Urinary bladder (tissue), 4 donors: Measurements from ENCODE around the gene SPPL3. TPM values are rescaled to one million over a fixed set of nuclear protein-coding genes. Genes with fewer than 3 reads are reported as not detected.

ENCODE experiments used
- DNase-seq: peaks from one replicate; pipeline ENCODE4 v3.0.0-alpha.2; 2015; ENCODE audit errors: extremely low spot score
- H3K27ac ChIP-seq: one replicate; pipeline ENCODE4 v1.5.1; 2013; ENCODE audit warnings: low read depth, mild to moderate bottlenecking, moderate library complexity
- H3K36me3 ChIP-seq: one replicate; pipeline ENCODE4 v1.6.1; 2013; ENCODE audit warnings: mild to moderate bottlenecking, moderate library complexity; ENCODE audit not compliant: insufficient read depth
- H3K4me1 ChIP-seq: one replicate; pipeline ENCODE4 v1.6.1; 2013; ENCODE audit warnings: mild to moderate bottlenecking, moderate library complexity; ENCODE audit not compliant: insufficient read depth
- H3K4me3 ChIP-seq: one replicate; pipeline ENCODE4 v1.5.1; 2013; ENCODE audit warnings: low read depth, low read length
- WGBS: extraction: QIAGEN DNeasy Blood & Tissue Kit; methylation state at CpG from one replicate; pipeline ENCODE4 v1.1.7; 2013; 5-methylcytosine and 5-hydroxymethylcytosine counted together
- polyA plus RNA-seq: library from polyadenylated mRNA; stranded (reverse); fragments of 200-250 nt; gene quantifications from one replicate; pipeline ENCODE4 v1.2.3, GENCODE V29; 2013
- total RNA-seq: library from RNA; depleted of rRNA; stranded (reverse); fragments of >200 nt; gene quantifications from one replicate; pipeline ENCODE4 v1.2.3, GENCODE V29; 2014
- donor health status: healthy with polysubstance abuse.
- donor health status: healthy.

Gene SPPL3
- total and polyA plus RNA-seq, 2 donors, result 30.5 to 40.4 TPM

DNA sequence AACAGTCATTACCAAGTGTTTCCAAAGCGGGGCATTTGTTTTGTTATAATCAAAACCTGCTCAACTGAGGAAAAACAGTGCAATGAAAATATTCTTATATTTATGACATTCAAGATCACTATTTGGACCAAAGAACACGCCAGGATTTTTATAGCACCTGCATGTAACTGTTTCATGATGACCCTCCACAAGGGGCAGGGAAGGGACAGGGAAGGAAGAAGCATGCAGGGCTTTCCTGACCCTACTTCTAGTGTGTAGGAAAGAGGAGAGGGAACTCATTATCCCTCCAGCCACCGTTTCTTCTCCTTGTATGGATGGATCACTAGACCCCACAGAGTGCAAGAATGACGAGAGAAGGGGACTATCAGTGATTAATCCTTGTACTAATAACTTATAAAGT, 49.4 kb downstream of the SPPL3 start:
- WGBS, result 76% methylated on average over 4 of the region's 4 CpGs
- Histone ChIP-seq H3K36me3 (no peaks in the 10 kb centered on the region), H3K4me3 (no peak overlapping the region), H3K27ac (no peak overlapping the region), H3K4me1 (peaks cover 2% of the 10 kb centered on the region)
- DNase-seq, result no peak

DNA sequence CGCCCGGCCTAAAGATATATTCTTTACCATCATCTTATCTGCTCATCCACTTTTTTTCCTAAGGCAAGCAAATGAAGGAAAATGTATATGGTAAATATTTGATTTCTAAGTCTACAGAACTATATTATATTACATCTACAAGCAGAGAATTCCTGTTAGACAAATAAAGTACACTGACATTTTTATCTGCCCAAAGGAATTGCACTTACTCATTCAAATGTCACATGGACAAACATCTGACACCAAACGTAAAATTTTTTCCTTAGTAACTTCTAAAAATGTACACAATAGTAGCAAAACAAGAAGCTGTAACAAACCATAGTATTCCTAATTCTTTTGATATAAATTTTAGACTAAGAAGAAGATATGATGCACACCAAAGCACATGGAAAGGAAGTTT, 51.0 kb downstream of the SPPL3 start:
- WGBS, result 75% methylated on average over 3 of the region's 3 CpGs
- no peaks in the 10 kb centered on the region for H3K36me3 ChIP-seq
- H3K4me3 ChIP-seq, result no peak overlapping the region
- H3K4me1 ChIP-seq, result peaks cover 2% of the 10 kb centered on the region
- no peak for DNase-seq
- H3K27ac ChIP-seq, result no peak overlapping the region

- no peak for DNase-seq
- 73% methylated on average over 4 of the region's 4 CpGs for WGBS
- no peak overlapping the region for H3K27ac ChIP-seq
- H3K36me3 ChIP-seq, result no peaks in the 10 kb centered on the region
- no peak overlapping the region for H3K4me3 ChIP-seq
- H3K4me1 ChIP-seq, result peaks cover 2% of the 10 kb centered on the region
These were observed 52.2 kb downstream of the SPPL3 start for GRCh38 chr12:120851944-120852343.

- Histone ChIP-seq H3K27ac (no peak overlapping the region), H3K4me1 (no peaks in the 10 kb centered on the region), H3K36me3 (no peaks in the 10 kb centered on the region), H3K4me3 (no peak overlapping the region)
- DNase-seq, result no peak
- WGBS, result 89% methylated on average over 7 of the region's 7 CpGs
These were observed 52.7 kb downstream of the SPPL3 start for GRCh38 chr12:120851444-120851843.

DNA sequence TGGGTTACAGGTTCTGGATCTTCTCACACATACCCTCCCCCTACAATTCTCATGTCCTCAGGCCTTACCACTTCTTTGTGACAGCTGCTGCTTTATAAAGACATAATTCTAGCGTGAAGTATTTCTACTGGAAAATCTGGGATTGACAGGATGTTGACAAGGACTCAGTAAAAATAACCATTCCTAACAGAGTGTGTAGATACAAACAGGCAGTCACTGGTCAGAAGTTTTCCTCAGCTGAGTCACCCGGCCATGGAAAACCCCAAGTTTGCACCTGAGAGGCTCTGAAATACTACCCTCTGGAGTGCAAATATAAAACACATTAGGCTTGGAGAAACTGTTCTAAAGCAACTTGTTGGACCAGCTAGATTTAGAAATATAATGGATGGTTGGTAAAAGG, 54.4 kb downstream of the SPPL3 start:
- Histone ChIP-seq H3K36me3 (no peaks in the 10 kb centered on the region), H3K4me3 (no peak overlapping the region), H3K4me1 (no peaks in the 10 kb centered on the region), H3K27ac (peak overlapping the region; percentile 32)
- no peak for DNase-seq
- WGBS, result 49% methylated on average over 2 of the region's 2 CpGs

- H3K36me3 ChIP-seq, result no peaks in the 10 kb centered on the region
- WGBS, result 48% methylated on average over 3 of the region's 3 CpGs
- no peak for DNase-seq
- H3K4me1 ChIP-seq, result no peaks in the 10 kb centered on the region
- H3K27ac ChIP-seq, result no peak overlapping the region
- no peak overlapping the region for H3K4me3 ChIP-seq
These were observed 56.3 kb downstream of the SPPL3 start for GRCh38 chr12:120847814-120848213.

DNA sequence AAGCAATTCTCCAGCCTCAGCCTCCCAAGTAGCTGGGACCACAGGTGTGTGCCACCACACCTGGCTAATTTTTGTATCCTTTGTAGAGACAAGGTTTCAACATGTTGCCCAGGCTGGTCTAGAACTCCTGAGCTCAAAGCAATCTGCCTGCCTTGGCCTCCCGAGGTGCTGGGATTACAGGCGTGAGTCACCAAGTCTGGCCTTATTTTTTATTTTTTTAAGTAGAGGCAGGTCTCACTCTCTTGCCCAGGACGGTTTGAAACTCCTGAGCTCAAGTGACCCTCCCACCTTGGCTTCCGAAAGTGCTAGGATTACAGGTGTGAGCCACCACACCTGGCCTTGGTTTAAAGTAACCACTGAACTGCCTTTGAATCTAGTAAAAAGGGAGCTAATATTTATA, 56.8 kb downstream of the SPPL3 start:
- Histone ChIP-seq H3K36me3 (no peaks in the 10 kb centered on the region), H3K4me1 (no peaks in the 10 kb centered on the region), H3K27ac (no peak overlapping the region), H3K4me3 (no peak overlapping the region)
- WGBS, result 63% methylated on average over 4 of the region's 4 CpGs
- DNase-seq, result no peak

GRCh38 chr12:120846721-120847120, 57.4 kb downstream of the SPPL3 start:
- no peak for DNase-seq
- Histone ChIP-seq H3K36me3 (no peaks in the 10 kb centered on the region), H3K27ac (no peak overlapping the region), H3K4me1 (no peaks in the 10 kb centered on the region), H3K4me3 (no peak overlapping the region)

DNA sequence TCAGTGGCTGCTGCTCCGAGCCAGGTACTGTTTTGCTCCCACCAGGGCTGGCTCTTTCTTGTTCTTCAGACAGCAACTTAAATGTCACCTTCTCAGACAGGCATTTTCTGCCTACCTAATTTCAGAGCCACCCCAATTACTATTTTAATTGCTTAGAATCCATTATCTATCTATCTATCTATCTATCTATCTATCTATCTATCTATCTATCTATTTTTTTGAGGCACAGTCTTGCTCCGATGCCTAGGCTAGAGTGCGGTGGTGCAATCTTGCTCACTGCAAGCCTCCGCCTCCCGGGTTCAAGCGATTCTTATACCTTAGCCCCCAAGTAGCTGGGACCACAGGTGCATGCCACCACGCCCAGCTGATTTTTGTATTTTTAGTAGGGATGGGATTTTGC, 58.5 kb downstream of the SPPL3 start:
- WGBS, result 97% methylated on average over 7 of the region's 7 CpGs
- H3K27ac ChIP-seq, result no peak overlapping the region
- no peak for DNase-seq
- H3K4me1 ChIP-seq, result no peaks in the 10 kb centered on the region
- H3K36me3 ChIP-seq, result no peaks in the 10 kb centered on the region
- H3K4me3 ChIP-seq, result no peak overlapping the region

DNA sequence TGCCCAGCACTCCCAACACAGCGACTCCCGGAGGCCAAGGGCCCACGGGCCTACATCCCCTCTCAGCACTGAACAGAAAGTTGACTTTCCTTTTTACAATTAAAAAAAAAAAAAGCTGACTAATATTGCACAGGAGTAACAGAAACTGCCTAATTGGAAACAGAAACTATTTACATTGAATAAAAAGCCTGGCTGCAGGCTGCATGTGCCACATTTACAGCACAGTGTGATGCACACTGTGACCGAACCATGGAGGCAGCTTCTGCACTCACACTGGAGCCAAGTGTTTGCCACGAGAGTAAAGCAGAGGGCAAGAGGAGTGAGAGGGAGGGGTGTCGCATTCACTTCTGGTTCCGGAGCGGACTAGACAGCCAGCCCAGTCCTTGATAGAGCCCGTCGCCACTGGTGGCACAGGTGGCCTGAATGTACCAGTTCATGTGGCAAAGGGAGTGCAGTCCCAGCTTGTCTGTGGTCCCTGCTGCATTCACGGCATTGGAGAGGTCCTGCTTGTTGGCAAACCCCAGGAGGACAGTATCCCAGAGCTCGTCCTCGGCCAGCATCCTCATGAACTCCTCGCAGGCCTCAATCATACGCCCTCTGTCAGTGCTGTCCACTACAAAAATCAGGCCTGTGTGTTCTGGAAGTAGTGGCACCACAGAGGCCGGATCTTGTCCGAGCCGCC, 59.2 kb downstream of the SPPL3 start:
- no peaks in the 10 kb centered on the region for H3K36me3 ChIP-seq
- H3K27ac ChIP-seq, result no peak overlapping the region
- 90% methylated on average over 18 of the region's 18 CpGs for WGBS
- H3K4me3 ChIP-seq, result no peak overlapping the region
- DNase-seq, result no peak
- no peaks in the 10 kb centered on the region for H3K4me1 ChIP-seq

GRCh38 chr12:120844297-120844696, 59.9 kb downstream of the SPPL3 start:
- 60% methylated on average over 5 of the region's 5 CpGs for WGBS
- DNase-seq, result no peak
- Histone ChIP-seq H3K27ac (no peak overlapping the region), H3K36me3 (no peaks in the 10 kb centered on the region), H3K4me3 (no peak overlapping the region), H3K4me1 (no peaks in the 10 kb centered on the region)

- DNase-seq, result no peak
- WGBS, result 98% methylated on average over 6 of the region's 6 CpGs
- Histone ChIP-seq H3K4me1 (no peaks in the 10 kb centered on the region), H3K36me3 (no peaks in the 10 kb centered on the region), H3K27ac (no peak overlapping the region), H3K4me3 (no peak overlapping the region)
These were observed 60.7 kb downstream of the SPPL3 start for GRCh38 chr12:120843472-120843871.

- Histone ChIP-seq H3K27ac (no peak overlapping the region), H3K36me3 (no peaks in the 10 kb centered on the region), H3K4me3 (no peak overlapping the region), H3K4me1 (no peaks in the 10 kb centered on the region)
- 71% methylated on average over 3 of the region's 3 CpGs for WGBS
- DNase-seq, result no peak
These were observed 61.6 kb downstream of the SPPL3 start for GRCh38 chr12:120842595-120842994.

- 78% methylated on average over 3 of the region's 3 CpGs for WGBS
- Histone ChIP-seq H3K4me1 (no peaks in the 10 kb centered on the region), H3K27ac (no peak overlapping the region), H3K36me3 (no peaks in the 10 kb centered on the region), H3K4me3 (no peak overlapping the region)
- no peak for DNase-seq
These were observed 62.6 kb downstream of the SPPL3 start for GRCh38 chr12:120841525-120841924.

DNA sequence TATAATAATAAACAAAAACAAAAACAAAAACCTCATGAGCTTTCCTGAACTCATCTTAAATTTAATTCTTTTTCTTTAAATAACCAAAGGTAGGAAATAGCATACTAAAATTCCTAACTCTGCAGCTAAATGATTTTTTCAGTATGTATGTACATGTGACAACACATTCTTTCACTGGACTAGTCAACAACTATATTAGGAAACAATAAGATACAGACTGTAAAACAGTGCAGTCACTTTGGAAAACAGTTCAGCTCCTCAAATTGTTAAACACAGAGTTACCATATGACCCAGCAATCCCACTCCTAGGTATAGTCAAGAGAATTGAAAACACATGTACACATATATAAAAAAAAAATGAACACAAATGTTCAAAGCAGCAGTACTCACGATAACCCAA, 64.7 kb downstream of the SPPL3 start:
- no peaks in the 10 kb centered on the region for H3K4me1 ChIP-seq
- WGBS, result 89% methylated on average over 1 of the region's 1 CpG
- H3K36me3 ChIP-seq, result no peaks in the 10 kb centered on the region
- H3K27ac ChIP-seq, result no peak overlapping the region
- no peak for DNase-seq
- no peak overlapping the region for H3K4me3 ChIP-seq
